ENCODE data around the gene CTDP1. TPM values are rescaled to one million over a fixed set of nuclear protein-coding genes. Genes with fewer than 3 reads are reported as not detected.

Gene CTDP1
- total RNA-seq, 1 experiment from 2014 or later = 31.7 TPM

GRCh38 chr18:79707239-79707638 lies 27.6 kb downstream of the CTDP1 start:
- intact Hi-C loops (cut with micrococcal nuclease) = no loop called here
- H2AFZ ChIP-seq (ENCODE audit: low read length) = no peak overlapping the region
- H3K27me3 ChIP-seq (ENCODE audit: low read length) = no peaks in the 10 kb centered on the region
- ChIA-PET POLR2A (ENCODE audit: unreplicated experiment) (no interaction called here), CTCF (no interaction called here)
- BruUV-seq (replicated peaks) = no TSS peak
- H3K36me3 ChIP-seq (ENCODE audit: low read depth, low read length) = peaks cover 17% of the 10 kb centered on the region; the same call in 1 of the 2 replicates
- H3K4me2 ChIP-seq (ENCODE audit: low read length) = no peak overlapping the region
- H3K79me2 ChIP-seq (ENCODE audit: low read length) = peaks cover 7% of the 10 kb centered on the region; the same call in 1 of the 2 replicates
- TF ChIP-seq EZH2 (IDR thresholded peaks at IDR 0.05; ENCODE audit: low read length, unreplicated experiment) (no peak), EZH2phosphoT487 (IDR thresholded peaks at IDR 0.05; ENCODE audit: borderline replicate concordance, low read length) (no peak)
- DNase-seq (no peak), ATAC-seq (no peak)
- no peaks in the 10 kb centered on the region for H4K20me1 ChIP-seq (ENCODE audit: low read length)
- no peak overlapping the region for H3K4me3 ChIP-seq (ENCODE audit: low read length)
- H3K9me2 ChIP-seq (replicated peaks; ENCODE audit: low read length) = no peaks in the 10 kb centered on the region
- H3K27ac ChIP-seq (ENCODE audit: low read length) = no peak overlapping the region
- H3K9ac ChIP-seq (ENCODE audit: low read length) = no peak overlapping the region
- no peaks in the 10 kb centered on the region for H3K9me3 ChIP-seq (ENCODE audit: low read length)
- H3F3A ChIP-seq (ENCODE audit: low read length, unreplicated experiment) = no peaks in the 10 kb centered on the region
- no peaks in the 10 kb centered on the region for H3K4me1 ChIP-seq (ENCODE audit: insufficient read depth, low read length)

DNA sequence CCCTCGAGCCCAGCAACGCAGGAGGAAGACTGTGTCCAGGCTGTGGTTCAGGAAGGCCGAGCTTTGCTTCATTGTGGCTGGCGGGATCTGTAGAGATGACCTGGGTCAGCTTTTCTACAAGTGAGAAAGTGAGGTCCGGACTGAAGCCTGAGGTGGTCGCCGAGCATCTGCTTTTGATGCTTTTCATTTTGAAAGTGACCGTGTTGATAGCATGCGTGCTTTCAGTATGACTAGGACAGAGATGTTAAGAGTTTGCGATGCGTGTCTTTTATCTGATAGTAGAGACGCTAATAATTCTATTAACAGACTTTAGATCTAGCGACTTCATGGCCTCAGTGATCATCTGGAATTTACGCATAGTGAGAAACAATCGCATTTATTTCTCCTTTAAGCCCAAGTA lies 28.1 kb downstream of the CTDP1 start:
- H3K4me1 ChIP-seq (ENCODE audit: insufficient read depth, low read length) = no peaks in the 10 kb centered on the region
- no TSS peak for BruUV-seq (replicated peaks)
- no peak overlapping the region for H3K9ac ChIP-seq (ENCODE audit: low read length)
- peaks cover 7% of the 10 kb centered on the region; the same call in 1 of the 2 replicates for H3K79me2 ChIP-seq (ENCODE audit: low read length)
- DNase-seq (no peak), ATAC-seq (no peak)
- no peaks in the 10 kb centered on the region for H3F3A ChIP-seq (ENCODE audit: low read length, unreplicated experiment)
- no peaks in the 10 kb centered on the region for H3K9me2 ChIP-seq (replicated peaks; ENCODE audit: low read length)
- no peaks in the 10 kb centered on the region for H3K9me3 ChIP-seq (ENCODE audit: low read length)
- ChIA-PET CTCF (no interaction called here), POLR2A (ENCODE audit: unreplicated experiment) (no interaction called here)
- H4K20me1 ChIP-seq (ENCODE audit: low read length) = no peaks in the 10 kb centered on the region
- H2AFZ ChIP-seq (ENCODE audit: low read length) = no peak overlapping the region
- H3K4me3 ChIP-seq (ENCODE audit: low read length) = no peak overlapping the region
- intact Hi-C loops (cut with micrococcal nuclease) = no loop called here
- H3K4me2 ChIP-seq (ENCODE audit: low read length) = no peak overlapping the region
- no peaks in the 10 kb centered on the region for H3K27me3 ChIP-seq (ENCODE audit: low read length)
- TF ChIP-seq EZH2 (IDR thresholded peaks at IDR 0.05; ENCODE audit: low read length, unreplicated experiment) (no peak), EZH2phosphoT487 (IDR thresholded peaks at IDR 0.05; ENCODE audit: borderline replicate concordance, low read length) (no peak), CTCF (conservative IDR thresholded peaks at IDR 0.05; ENCODE audit: low read depth, low read length) (no peak)
- H3K36me3 ChIP-seq (ENCODE audit: low read depth, low read length) = peaks cover 18% of the 10 kb centered on the region; the same call in 1 of the 2 replicates
- no peak overlapping the region for H3K27ac ChIP-seq (ENCODE audit: low read length)

GRCh38 chr18:79708412-79708811 lies 28.8 kb downstream of the CTDP1 start:
- POLR2A ChIA-PET (ENCODE audit: unreplicated experiment) = no interaction called here
- CTCF ChIA-PET = no interaction called here
- peaks cover 26% of the 10 kb centered on the region; the same call in 1 of the 2 replicates for H3K36me3 ChIP-seq (ENCODE audit: low read depth, low read length)
- no peaks in the 10 kb centered on the region for H3F3A ChIP-seq (ENCODE audit: low read length, unreplicated experiment)
- H3K4me1 ChIP-seq (ENCODE audit: insufficient read depth, low read length) = no peaks in the 10 kb centered on the region
- no peak for ATAC-seq
- H3K27ac ChIP-seq (ENCODE audit: low read length) = no peak overlapping the region
- H2AFZ ChIP-seq (ENCODE audit: low read length) = no peak overlapping the region
- DNase-seq = no peak
- H3K79me2 ChIP-seq (ENCODE audit: low read length) = peaks cover 6% of the 10 kb centered on the region; the same call in 1 of the 2 replicates
- no peak overlapping the region for H3K4me2 ChIP-seq (ENCODE audit: low read length)
- no peaks in the 10 kb centered on the region for H3K9me2 ChIP-seq (replicated peaks; ENCODE audit: low read length)
- H3K27me3 ChIP-seq (ENCODE audit: low read length) = no peaks in the 10 kb centered on the region
- BruUV-seq (replicated peaks) = no TSS peak
- no peak overlapping the region for H3K9ac ChIP-seq (ENCODE audit: low read length)
- no peak for TF ChIP-seq CTCF (conservative IDR thresholded peaks at IDR 0.05; ENCODE audit: low read depth, low read length)
- TF ChIP-seq EZH2phosphoT487 (IDR thresholded peaks at IDR 0.05; ENCODE audit: borderline replicate concordance, low read length) = no peak
- TF ChIP-seq EZH2 (IDR thresholded peaks at IDR 0.05; ENCODE audit: low read length, unreplicated experiment) = no peak
- no peaks in the 10 kb centered on the region for H3K9me3 ChIP-seq (ENCODE audit: low read length)
- H4K20me1 ChIP-seq (ENCODE audit: low read length) = no peaks in the 10 kb centered on the region
- H3K4me3 ChIP-seq (ENCODE audit: low read length) = no peak overlapping the region
- intact Hi-C loops (cut with micrococcal nuclease) = no loop called here
